UCSD-AML1 (cell line): Measurements from ENCODE around the gene GSK3A.

Experiments used
- DNase-seq: peaks from one replicate; lab custom pipeline; 2025; ENCODE audit not compliant: unreplicated experiment; lab: John Stamatoyannopoulos, UW

The GSK3A gene

GRCh38 chr19:42242512-42243409, at the start of gene GSK3A:
Gene GSK3A, minus strand, starts transcription at chr19:42242602. Its CDS starts 137 bp downstream, at chr19:42242465.
- DNase-seq, result peak; percentile 100

GRCh38 chr19:42291435-42291810, 49.0 kb upstream of the GSK3A start:
- DNase-seq, result no peak

- DNase-seq, result peak; percentile 71
Observed at GRCh38 chr19:42290523-42291434, 48.4 kb upstream of the GSK3A start.

- DNase-seq, result no peak
Observed at GRCh38 chr19:42290136-42290522, 47.7 kb upstream of the GSK3A start.

GRCh38 chr19:42289556-42290041, 47.2 kb upstream of the GSK3A start:
- DNase-seq, result no peak

- no peak for DNase-seq
Observed at GRCh38 chr19:42288881-42289555, 46.6 kb upstream of the GSK3A start.

- no peak for DNase-seq
Observed at GRCh38 chr19:42288387-42288786, 46.0 kb upstream of the GSK3A start.

GRCh38 chr19:42287827-42288107, 45.4 kb upstream of the GSK3A start:
- DNase-seq, result no peak

GRCh38 chr19:42287017-42287826, 44.8 kb upstream of the GSK3A start:
- DNase-seq, result no peak

- DNase-seq, result no peak
Observed at GRCh38 chr19:42286349-42287016, 44.1 kb upstream of the GSK3A start.

GRCh38 chr19:42285988-42286348, 43.6 kb upstream of the GSK3A start:
- DNase-seq, result no peak

GRCh38 chr19:42285541-42285941, 43.1 kb upstream of the GSK3A start:
- DNase-seq, result no peak

- DNase-seq, result no peak
Observed at GRCh38 chr19:42284591-42285341, 42.4 kb upstream of the GSK3A start.

GRCh38 chr19:42284066-42284501, 41.7 kb upstream of the GSK3A start:
- peak; percentile 83 for DNase-seq

- peak; percentile 96 for DNase-seq
Observed at GRCh38 chr19:42283188-42284065, 41.0 kb upstream of the GSK3A start.

GRCh38 chr19:42282819-42283187, 40.4 kb upstream of the GSK3A start:
- no peak for DNase-seq

- DNase-seq, result no peak
Observed at GRCh38 chr19:42281827-42282762, 39.7 kb upstream of the GSK3A start.
